ENCODE results near the gene SSPN. TPM values are rescaled to one million over a fixed set of nuclear protein-coding genes. Genes with fewer than 3 reads are reported as not detected.

Gene SSPN
- total and polyA plus RNA-seq, 8 donors, result 0.61 to 11.9 (median 4.4) TPM

DNA sequence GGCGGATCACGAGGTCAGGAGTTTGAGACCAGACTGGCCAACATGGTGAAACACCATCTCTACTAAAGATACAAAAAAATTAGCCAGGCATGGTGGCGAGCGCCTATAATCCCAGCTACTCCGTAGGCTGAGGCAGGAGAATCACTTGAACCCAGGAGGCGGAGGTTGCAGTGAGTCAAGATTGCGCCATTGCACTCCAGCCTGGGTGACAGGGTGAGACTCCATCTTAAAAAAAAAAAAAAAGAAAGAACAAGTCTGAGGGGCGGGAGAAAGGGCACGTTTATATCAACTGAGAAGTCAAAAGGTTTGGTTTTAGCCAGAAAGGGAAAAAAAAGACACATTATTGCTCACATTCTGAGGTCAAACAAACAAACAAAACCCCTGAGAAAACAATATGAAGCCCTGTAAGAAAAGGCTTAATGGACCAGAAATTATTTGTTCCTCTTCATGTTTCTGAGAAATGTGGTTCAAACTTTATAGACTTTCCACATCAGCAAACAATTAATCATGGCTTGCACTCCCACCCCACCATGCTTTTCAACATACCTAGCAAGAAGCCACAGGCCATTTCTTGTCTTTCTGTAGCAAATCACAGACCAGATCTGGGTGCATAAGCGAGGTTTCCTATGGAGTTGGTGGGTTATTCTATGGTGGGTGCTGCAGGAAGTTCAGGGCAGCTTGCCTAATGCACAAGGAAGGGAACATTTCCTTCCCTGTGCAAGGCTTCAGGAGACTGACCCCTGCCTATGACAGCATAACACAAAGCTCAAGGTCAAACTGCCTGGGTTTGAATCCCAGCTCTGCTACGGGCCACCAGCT lies 80.1 kb downstream of the SSPN start:
- Histone ChIP-seq H3K27me3 (no peaks in the 10 kb centered on the region), H3K9me3 (no peaks in the 10 kb centered on the region), H3K36me3 (no peaks in the 10 kb centered on the region), H3K27ac (peak overlapping the region; percentile 80 to 86 (median 82)), H3K4me1 (peaks cover 5 to 30% (median 5%) of the 10 kb centered on the region in 3 donors), H3K4me3 (no peak overlapping the region)
- TF ChIP-seq, protein P1, sequence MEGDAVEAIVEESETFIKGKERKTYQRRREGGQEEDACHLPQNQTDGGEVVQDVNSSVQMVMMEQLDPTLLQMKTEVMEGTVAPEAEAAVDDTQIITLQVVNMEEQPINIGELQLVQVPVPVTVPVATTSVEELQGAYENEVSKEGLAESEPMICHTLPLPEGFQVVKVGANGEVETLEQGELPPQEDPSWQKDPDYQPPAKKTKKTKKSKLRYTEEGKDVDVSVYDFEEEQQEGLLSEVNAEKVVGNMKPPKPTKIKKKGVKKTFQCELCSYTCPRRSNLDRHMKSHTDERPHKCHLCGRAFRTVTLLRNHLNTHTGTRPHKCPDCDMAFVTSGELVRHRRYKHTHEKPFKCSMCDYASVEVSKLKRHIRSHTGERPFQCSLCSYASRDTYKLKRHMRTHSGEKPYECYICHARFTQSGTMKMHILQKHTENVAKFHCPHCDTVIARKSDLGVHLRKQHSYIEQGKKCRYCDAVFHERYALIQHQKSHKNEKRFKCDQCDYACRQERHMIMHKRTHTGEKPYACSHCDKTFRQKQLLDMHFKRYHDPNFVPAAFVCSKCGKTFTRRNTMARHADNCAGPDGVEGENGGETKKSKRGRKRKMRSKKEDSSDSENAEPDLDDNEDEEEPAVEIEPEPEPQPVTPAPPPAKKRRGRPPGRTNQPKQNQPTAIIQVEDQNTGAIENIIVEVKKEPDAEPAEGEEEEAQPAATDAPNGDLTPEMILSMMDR (IDR thresholded peaks at IDR 0.05), result no peak
- WGBS, 2 donors, result 92% methylated on average over 11 of the region's 11 CpGs
- DNase-seq (no peak), FAIRE-seq (no peak), ATAC-seq (no peak)
- intact Hi-C loops (cut with DNase I), result no loop called here

DNA sequence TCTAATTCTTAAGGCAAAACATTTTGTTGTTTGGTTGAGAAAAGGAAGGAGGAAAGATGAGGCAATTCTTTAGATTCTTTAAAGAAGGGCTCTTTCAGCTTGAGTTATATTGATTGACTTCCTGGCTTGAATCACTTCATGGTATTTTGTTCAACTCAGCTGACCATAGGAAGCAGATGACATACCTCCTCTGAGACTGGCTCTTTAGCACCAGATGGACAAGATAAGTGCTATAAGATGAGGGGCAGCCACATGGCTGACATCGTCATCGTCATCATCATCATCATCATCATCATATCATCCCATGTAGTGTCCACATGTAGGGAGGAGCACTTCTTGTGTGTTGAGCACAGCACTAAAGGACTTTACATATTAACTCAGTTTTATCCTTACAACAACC lies 81.3 kb downstream of the SSPN start:
- FAIRE-seq, result no peak
- H3K4me1 ChIP-seq, result peaks cover 5 to 30% (median 5%) of the 10 kb centered on the region in 3 donors
- intact Hi-C loops (cut with DNase I), result no loop called here
- ATAC-seq, result no peak
- TF ChIP-seq, protein P1 (IDR thresholded peaks at IDR 0.05), result no peak
- H3K36me3 ChIP-seq, result no peaks in the 10 kb centered on the region
- no peak overlapping the region for H3K4me3 ChIP-seq
- no peaks in the 10 kb centered on the region for H3K27me3 ChIP-seq
- 86 to 93% methylated on average over 2 of the region's 2 CpGs for WGBS, 2 donors
- H3K27ac ChIP-seq, result no peak overlapping the region
- DNase-seq, result no peak
- H3K9me3 ChIP-seq, result no peaks in the 10 kb centered on the region

DNA sequence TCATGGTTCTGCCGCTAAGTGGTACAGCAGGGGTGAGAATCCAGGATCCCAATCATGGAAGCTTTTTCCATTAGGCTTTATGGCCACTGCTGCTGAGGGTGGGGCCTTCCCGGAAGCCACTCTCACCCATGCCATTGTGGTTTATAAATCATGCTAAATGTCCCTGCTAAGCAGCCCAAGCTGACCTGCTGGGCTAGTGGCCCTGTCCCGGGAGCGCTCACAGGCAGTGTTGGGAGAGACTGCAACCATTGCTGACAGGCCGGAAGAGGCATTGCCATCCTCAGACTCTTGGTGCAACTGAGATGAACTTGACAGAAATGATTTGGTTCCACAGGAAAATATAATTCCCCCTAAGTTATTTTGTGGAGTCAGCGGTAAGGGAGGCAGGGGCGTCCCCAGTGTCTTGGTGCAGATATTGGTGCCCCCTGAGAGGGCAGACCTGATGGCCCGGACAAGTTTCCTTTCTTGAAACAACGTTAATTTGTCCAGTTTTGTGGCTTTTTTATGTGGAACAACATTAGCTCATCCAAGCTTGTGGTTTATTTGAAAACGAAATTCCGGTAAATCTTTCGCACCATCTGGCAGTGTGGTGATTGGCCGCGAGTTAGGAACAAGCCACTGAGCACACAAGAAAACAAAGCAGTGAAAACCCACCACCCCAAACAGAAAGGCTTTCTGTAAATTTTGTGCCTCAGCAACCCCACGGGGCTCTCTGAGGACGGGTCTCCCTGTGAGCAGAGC lies 82.3 kb downstream of the SSPN start:
- FAIRE-seq (no peak), ATAC-seq (no peak)
- intact Hi-C loops (cut with DNase I), result no loop called here

DNA sequence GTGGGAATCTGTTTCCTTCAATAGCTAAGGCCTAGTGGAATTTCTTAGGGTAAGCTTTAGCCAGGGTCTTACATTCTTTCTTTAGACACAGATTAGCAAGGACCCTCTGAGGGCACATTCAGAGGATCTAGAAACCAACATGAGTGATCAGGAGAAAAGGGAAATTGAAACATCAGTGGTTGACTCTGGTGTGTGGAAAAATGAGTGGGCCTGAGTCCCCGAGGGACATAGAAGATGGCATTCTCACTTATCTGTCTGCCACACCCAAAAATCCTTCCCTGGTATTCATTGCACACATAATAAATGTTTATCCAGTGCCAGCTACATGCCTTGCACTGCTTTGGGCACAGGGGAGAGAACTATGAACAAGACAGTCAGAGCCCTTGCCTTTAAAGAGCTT lies 82.9 kb downstream of the SSPN start:
- Histone ChIP-seq H3K27me3 (no peaks in the 10 kb centered on the region), H3K36me3 (no peaks in the 10 kb centered on the region), H3K4me1 (peaks cover 5 to 27% (median 5%) of the 10 kb centered on the region in 3 donors), H3K4me3 (no peak overlapping the region), H3K27ac (peak overlapping the region in 1 of 4 donors; percentile 26), H3K9me3 (no peaks in the 10 kb centered on the region)
- no peak for DNase-seq
- TF ChIP-seq, protein P1 (IDR thresholded peaks at IDR 0.05), result no peak
- FAIRE-seq, result no peak
- no peak for ATAC-seq
- intact Hi-C loops (cut with DNase I), result no loop called here
- WGBS, 2 donors, result 65 to 71% methylated on average over 1 of the region's 1 CpG

More for the DNA sequence above, 82.3 kb downstream of the SSPN start:
- no peak overlapping the region for H3K4me3 ChIP-seq
- DNase-seq, result no peak
- H3K9me3 ChIP-seq, result no peaks in the 10 kb centered on the region
- no peaks in the 10 kb centered on the region for H3K36me3 ChIP-seq
- peaks cover 5 to 27% (median 5%) of the 10 kb centered on the region in 3 donors for H3K4me1 ChIP-seq
- 85 to 87% methylated on average over 16 of the region's 16 CpGs for WGBS, 2 donors
- TF ChIP-seq, protein P1 (IDR thresholded peaks at IDR 0.05), result no peak
- peak overlapping the region in 1 of 4 donors; percentile 26 for H3K27ac ChIP-seq
- no peaks in the 10 kb centered on the region for H3K27me3 ChIP-seq
